ENCODE data around the gene RPH3AL.
"Not testable (repeated sequence)": the region's sequence is repeated elsewhere in the genome, so short reads cannot be mapped to it uniquely, and the experiment has no call there.

The RPH3AL gene

DNA sequence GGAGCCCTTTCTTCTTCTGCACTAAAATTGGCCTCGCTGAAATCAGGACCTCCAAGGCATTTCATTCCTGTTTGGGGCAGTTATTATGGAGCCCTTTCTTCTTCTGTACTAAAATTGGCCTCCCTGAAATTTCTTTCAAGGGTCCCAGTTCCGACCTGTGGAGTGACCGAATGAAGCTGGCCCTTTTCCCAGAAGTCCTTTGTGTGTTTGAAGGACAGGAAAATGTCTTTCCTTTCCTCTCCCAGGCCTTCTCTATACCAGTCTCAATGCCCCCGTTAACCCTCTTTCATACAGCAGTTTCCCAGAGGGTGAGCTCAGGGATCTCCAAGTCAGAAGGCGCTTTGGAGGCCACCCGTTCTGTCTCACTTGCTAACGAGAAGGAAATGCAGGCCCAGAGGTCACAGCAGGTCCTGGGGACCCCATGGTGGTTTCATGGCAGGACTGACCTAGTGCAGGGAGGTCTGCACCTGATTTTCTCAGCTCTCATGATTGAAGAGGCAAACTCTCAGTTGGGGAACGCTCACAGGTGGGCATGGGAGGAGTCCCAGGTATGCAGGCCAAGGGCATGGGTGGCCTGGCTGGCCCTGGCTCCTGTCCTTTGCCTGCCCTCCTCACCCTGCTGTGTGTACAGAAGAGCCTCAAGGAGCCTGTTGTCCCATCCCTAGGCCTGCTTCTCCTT, 134.0 kb downstream of the RPH3AL start:
- peak; percentile 1 for DNase-seq

DNA sequence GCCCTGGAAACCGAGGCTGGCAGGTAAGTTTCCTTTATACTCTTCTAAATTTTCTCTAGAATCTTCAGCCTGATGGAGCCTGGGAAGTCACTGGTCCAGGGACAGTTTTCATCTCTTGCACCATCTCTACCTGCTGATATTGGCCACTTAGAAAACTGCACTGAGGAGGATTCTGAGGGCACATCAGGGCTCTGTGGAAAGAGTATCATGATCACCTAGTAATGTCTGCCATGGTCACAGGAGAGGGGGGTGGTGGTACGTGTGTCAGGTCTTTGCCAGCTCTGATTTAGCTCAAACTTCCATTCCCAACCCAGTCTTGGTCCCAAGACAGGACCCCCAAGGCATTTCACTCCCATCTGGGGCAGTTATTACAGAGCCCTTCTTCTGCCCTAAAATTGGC, 136.0 kb downstream of the RPH3AL start:
- DNase-seq = no peak

DNA sequence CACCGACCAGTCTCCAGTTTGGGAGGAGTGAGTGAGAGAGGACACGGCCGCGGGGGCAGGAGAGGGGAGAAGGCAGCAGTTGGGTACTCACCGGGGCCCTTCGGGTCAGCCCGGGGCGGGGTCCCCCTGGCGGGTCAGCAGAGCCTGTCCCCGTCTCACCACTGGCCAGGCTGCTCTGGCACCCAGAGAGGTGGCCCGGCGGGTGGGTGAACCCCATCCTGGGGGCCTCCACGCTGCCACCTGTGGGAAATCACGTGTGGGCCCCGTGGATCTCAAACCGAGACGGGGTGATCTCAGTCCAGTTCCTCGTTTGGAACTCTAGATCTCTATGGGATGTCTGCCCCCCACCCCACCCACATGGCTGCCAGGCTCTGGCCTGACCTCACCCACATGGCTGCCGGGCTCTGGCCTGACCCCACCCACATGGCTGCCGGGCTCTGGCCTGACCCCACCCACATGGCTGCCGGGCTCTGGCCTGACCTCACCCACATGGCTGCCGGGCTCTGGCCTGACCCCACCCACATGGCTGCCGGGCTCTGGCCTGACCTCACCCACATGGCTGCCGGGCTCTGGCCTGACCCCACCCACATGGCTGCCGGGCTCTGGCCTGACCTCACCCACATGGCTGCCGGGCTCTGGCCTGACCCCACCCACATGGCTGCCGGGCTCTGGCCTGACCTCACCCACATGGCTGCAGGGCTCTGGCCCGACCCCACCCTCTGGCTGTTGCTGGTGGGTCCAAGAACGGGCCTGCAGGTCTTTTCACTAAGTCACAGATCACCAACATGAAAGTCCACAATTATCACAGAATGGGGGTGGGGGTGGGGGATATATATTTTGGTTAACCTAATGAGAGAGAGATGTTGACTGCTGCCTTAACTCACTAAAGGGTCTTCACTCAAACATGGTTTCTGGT, 136.8 kb downstream of the RPH3AL start:
- DNase-seq = not testable (repeated sequence)

DNA sequence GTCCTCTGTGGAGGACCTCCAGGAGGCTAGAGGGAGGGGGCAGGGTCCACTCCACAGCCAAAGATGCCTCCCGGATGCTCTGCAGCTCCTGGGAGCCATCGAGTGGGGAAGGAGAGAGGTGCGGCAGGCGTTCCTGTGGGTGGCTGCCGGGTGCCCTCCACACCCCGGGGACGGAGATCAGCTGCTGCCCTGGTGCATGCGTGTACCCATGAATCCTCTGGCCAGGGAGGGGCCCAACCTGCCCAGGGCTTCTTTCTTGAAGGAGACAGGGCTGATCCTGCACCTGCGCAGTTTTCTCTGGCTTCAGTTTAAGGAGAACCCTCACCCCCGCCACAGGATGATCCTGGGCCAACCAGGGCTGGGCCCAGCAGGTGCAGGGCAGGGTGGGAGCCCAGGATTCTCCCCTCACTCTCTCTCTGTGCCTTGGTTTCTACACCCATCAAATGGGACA, 137.7 kb downstream of the RPH3AL start:
- no peak for DNase-seq

DNA sequence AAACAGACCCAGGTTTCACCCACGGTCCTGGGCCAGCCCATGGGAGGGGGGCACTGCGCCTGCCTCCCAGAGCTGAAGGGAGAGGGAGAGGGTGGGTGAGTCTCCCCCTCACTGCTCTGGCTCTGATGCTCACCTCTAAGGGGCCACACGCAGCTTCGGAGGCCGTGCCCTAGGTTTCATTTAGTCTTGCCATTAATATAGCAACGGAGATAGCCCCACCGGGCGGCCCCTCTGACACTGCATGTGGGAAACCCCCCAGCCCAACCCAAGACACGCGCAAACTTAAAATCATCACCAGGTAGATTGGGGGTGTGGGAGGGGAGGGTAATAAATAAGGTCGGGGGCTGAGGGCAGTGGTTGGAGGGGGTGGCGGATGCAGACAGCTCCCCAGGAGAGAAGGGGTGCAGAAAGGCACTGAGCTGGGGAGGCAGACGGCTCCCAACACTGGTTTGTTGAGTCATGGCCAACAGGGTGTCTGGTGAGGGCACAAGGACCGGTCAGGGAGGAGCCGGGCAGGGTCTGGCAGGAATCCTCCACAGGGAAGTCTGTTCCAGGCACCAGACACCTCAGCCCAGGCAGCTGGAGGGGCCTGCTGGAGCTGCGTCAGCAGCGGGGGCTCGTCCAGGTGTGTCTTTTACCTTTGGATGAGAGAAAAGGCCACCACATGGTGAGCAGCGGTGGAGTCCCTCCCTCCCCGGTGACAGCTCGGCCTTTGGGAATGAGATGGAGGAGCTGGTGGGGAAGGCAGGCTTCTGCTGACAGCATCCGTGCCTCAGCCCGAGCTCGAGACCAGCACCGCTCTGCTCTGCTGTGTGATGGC, 139.1 kb downstream of the RPH3AL start:
- DNase-seq = no peak

DNA sequence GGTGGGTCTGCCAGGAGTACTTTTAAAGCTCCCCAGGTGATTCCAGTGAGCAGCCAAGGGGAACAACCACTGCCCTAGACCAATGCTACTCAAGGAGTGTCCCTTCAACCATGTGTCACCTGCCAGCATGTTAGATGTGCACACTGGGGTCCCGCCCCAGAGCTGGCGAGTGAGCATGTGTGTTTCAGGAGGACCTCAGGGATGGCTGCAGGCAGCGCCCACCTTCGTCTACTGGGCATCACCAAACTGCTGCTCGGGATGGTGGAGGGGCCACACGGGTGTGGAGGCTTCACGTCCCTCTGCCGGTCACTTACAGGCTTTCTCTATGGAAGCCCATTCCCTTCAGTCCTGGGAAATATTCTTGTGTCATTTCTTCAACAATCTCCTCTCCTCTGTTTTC, 142.2 kb downstream of the RPH3AL start:
- no peak for DNase-seq

DNA sequence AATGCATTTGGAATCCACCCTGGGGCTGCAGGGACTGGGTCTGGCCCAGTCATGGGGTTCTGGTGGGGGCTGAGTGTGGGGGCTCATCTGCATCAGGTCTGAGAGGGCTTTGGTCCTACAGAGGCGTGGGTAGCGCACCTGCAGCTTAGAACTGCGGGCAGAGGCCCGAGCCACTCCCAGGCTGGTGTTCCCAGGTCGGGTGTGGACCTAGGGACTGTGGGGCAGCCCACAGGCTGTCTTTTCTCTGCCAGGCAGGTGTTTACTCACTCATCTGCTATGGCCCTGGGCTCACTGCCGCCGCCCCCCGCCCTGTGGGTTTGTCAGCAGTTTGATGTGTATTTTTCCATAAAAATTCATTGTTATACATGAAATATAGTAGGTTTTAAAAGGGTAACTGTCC, 144.2 kb downstream of the RPH3AL start:
- no peak for DNase-seq

DNA sequence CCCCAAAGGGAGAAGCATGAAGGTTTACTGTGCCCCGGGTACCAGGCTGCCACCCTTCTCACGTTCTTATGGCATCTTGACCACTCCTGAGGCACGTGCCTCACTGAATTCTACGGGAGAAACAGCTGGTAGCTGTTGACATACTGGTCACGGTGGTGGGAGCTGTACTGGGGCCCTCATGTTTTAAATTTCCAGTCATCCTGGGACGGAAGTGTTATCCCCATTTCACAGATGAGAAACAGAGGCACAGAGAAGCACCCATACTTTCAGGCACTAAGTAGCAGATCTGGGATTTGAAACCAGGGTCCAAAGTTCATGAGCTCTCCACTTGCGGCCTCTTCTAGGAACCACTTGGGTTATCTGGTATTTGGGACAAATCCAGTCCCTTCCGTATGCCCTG, 144.8 kb downstream of the RPH3AL start:
- no peak for DNase-seq

DNA sequence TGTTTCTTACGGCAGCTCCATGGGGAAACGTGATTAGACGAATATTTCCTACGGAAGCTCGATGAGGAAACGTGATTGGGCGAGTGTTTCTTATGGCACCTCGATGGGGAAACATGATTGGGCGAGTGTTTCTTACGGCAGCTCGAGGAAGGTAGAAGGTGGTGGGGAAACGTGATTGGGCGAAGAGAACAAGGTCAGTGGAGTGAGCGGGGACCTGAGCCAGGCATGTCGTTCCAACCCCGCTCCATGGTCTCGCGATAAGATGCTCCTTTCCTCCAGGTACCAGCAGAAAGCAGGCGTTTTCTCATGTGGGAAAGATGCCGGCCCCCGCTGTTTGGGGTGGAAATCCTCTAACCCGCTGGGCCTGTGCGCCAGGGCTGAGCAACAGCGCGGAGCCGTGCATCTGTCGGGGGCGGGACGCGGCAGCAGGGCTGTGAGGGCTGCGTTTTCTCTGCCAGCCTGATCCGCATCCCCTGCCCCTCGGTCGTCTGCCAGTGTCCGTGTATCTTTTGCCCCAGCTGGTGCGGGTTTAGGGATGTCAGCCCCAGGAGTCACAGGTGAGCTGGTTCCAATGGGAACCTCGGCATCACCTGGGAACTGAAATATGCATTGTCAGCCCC, 145.6 kb downstream of the RPH3AL start:
- no peak for DNase-seq

DNA sequence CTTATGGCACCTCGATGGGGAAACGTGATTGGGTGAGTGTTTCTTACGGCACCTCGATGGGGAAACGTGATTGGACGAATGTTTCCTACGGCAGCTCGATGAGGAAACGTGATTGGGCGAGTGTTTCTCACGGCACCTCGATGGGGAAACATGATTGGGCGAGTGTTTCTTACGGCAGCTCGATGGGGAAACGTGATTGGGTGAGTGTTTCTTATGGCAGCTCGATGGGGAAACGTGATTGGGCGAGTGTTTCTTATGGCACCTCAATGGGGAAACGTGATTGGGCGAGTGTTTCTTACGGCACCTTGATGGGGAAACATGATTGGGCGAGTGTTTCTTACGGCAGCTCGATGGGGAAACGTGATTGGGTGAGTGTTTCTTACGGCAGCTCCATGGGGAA, 146.1 kb downstream of the RPH3AL start:
- not testable (repeated sequence) for DNase-seq

DNA sequence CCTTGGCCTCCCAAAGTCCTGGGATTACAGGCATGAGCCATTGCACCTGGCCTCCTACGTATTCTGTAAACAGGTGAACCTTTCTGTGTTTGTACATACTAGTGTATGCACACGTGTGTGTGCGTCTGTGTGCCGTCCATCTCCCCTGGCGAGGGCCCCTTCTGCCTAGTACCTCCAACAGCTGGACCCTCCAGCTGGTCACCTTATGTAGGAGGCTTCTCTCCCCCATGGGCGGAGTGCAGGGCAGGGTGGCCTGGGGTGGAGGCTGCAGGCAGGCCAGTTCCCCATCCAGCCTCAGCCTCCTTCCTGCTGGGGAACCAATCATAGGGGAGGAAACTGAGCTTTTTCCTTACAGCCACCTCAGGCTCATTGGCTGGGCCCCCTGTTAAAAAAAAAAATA, 146.8 kb downstream of the RPH3AL start:
- DNase-seq = no peak

DNA sequence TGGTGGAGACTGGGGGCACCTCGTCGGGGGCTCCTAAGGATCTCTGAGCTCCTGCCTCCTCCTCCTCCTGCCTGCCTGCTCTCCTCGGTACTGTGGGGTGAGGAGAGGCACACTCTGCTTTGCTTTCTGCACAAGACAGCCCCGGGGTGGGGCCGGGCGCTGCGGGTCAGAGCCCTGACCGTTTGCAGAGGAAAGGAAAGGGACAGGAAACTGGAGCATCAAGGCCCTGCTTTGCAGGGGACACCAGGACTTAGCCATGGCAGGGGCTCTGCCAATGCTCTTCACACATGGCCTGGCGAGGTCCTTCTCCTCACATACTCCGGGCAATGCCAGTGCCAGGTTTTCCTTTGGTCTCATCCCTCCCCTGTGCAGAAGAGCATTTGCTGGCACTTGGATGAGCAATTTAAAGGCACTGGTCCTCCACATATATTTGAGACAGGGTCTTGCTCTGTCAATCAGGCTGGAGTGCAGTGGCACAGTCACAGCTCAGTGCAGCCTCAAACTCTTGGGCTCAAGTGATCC, 147.4 kb downstream of the RPH3AL start:
- no peak for DNase-seq

DNA sequence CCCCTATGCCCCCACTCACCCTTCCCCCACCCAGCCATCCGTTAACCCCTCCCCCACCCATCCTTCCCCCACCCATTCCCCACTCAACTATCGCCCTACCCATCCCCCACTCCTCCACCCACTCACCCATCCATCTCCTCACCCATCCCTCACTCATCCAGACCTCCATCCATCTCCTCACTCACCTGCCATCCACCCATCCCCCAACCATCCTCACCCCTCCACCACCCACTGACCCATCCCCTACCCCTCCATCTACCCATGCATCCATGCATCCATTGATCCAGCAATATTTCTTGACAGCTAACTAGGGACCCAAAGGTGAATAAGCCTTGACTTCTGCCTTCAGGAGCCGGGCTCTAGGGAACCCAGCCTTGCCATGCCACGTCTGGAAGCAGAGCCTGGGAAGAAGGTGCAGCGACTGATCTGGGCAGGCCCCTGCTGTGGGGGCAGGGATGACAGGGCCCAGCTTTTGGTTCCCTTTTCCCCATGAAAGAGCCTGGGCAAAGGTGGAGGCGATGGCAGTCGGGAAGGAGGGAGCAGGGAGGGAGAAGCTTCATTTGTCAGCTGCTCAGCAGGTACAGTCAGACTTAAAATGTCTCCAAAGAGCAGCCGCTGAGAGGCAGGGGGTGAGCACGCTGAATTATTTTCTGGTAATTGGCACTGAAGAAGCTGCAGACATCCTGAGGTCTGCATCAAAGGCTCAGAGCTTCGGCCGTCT, 148.0 kb downstream of the RPH3AL start:
- peak; percentile 2 for DNase-seq

DNA sequence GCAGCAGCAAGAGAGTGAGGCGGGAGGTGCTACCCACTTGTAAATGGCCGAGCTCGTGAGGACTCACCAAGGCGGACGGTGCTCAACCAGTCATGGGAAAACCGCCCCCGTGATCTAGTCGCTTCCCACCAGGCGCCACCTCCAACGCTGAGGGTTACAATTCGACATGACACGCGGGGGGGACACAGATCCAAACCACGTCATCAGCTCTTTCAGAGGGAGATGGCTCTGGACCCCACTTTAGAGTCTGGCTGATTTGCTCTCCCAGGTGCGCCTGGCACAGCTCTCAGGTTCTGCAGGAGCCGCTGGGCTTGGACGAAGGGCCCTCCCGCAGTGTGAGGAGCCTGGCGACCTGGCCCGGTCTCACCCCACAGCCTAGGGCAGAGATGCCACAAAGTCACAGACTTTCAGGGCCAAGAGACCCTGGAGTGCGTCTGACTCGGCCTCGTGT, 150.1 kb downstream of the RPH3AL start:
- DNase-seq = no peak

DNA sequence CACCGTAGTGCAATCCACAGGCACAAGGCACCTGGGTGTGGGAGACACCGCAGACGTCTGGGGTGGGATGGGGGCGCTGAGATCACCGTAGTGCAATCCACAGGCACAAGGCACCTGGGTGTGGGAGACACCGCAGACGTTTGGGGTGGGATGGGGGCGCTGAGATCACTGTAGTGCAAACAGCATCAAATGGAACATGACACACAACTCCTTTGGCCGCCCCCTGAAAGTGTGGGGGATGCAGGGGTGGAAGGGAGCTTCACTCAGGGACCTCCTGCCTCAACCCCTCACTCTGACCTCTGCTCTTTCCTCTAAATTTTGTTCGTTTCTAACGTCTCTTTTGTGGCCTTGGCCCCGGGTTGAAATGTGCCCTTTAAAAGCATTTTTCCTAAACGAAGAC, 150.9 kb downstream of the RPH3AL start:
- DNase-seq = not testable (repeated sequence)

DNA sequence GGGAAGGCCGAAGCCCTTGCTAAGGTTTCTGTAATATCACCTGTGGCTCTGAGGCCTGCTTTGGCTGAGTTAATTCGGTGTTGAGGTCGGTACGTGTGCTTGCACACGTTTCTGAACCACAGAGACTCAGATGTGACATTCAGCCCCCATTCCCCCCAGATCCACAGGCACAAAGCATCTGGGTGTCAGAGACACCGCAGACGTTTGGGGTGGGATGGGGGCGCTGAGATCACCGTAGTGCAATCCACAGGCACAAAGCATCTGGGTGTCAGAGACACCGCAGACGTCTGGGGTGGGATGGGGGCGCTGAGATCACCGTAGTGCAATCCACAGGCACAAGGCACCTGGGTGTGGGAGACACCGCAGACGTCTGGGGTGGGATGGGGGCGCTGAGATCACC, 151.3 kb downstream of the RPH3AL start:
- not testable (repeated sequence) for DNase-seq

DNA sequence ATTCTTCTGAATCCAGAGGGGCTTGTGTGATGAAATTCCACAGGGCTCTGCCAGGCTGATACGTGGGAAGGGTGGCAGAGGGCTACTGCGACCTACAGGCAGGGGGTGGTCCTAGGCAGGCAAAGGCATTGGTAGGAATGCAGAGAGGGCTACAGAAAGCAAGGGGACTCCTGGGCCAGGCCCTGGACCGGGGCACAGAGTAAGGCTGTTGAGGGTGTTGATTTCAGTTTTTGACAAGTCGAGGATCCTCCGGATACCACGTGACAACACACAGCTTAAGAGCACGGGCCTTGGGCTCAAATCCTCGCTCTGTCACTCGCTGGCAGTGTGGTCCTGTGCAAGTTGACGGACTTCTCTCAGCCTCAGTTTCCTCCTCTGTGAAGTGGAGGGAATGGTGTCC, 152.0 kb downstream of the RPH3AL start:
- no peak for DNase-seq

DNA sequence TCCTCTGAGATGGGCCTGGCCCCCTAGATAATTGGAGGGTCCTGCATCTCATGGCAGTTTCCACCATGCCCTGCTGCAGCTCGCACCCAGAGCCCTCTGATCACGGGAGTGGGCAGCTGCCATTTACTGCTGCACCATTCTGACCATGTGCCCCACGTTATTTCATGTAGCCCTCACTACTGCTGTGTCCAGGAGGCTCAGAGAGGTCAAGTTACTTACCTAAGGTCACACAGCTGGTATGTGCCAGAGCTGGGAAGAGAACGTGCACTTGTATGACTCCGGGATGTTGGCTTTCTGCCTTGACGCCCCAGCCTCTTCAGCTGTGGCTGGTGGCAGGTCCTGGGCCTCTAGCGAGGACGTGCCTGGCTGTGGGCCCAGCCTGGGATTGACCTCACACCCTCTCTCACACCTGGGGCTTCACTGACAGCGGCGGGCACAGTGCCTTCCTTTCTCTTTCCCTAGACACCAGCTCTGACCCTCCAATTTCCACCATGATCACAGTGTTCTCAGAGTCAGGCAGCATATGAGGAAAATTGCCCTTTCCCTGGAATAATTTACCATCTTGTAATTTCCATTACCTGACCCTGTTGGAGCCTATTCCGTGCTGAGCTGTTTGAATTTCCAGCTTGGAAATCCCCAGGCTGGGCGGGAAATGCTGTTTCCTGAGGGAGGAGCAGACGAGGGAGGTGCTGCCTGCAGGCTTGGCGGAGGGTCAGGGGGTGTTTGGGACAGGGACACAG, 152.6 kb downstream of the RPH3AL start:
- DNase-seq = no peak

DNA sequence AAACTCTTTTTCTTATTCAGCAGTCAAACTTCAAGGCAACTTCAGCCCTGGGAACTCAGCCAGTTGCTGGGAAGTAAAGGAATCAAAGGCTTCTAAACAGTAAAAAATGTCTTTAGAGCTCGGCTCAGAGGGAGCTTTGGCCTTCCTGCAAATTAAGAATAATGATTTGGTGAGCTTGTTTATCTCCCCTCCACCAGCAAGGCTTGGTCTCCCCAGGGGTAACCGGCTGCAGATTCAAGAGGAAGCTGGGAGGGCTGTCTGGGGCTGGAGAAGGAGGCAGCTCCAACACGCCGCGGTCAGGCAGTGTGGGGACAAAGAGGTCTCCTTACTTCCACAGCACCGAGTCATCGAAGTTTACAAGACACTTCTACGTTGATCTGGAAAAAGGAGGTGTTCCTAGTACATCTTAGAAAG, 153.4 kb downstream of the RPH3AL start:
- DNase-seq = peak; percentile 41

DNA sequence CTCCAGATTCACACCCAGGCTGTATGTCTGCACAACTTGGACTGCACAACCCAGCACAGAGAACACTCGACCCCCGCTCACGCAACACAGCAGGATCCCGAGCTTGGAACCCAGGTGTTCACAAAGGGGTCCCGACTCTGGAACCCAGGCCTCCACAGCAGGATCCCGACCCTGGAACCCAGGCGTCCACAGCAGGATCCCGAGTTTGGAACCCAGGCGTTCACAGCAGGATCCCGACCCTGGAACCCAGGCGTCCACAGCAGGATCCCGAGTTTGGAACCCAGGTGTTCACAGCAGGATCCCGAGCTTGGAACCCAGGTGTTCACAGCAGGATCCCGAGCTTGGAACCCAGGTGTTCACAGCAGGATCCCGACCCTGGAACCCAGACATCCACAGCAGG, 154.4 kb downstream of the RPH3AL start:
- not testable (repeated sequence) for DNase-seq

DNA sequence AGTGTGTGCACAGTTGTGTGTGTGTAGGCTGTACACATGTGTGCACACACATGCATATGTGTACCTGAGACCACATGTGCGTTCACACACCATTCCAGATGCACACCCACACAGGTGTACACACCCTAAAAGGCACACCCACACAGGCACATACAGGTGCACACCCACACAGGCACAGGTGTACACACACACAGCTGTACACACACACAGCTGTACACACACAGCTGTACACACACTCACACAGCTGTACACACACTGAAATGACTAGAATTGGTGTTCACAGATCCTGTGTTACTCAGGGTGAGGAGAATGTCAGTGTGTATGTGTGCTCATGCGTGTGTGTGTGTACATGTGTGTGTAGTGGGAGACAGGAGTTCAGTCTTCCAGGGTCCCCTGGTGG, 155.3 kb downstream of the RPH3AL start:
- no peak for DNase-seq
